HG03175 (cell line): Measurements from ENCODE around the gene STK24.

Experiments
- ATAC-seq: cut with Tn5 transposase; IDR thresholded peaks from one replicate; pipeline ENCODE4 v1.9.1; 2021; ENCODE audit warnings: mild to moderate bottlenecking, moderate library complexity; ENCODE audit not compliant: unreplicated experiment

Gene STK24

GRCh38 chr13:98442391-98443230, 134.3 kb downstream of the STK24 start:
- no peak for ATAC-seq

- ATAC-seq, result no peak
These were observed 135.7 kb downstream of the STK24 start for GRCh38 chr13:98441056-98441676.

GRCh38 chr13:98440390-98441055, 136.4 kb downstream of the STK24 start:
- ATAC-seq, result no peak

GRCh38 chr13:98439896-98440295, 137.0 kb downstream of the STK24 start:
- no peak for ATAC-seq

GRCh38 chr13:98439126-98439828, 137.6 kb downstream of the STK24 start:
- no peak for ATAC-seq

GRCh38 chr13:98438246-98439125, 138.4 kb downstream of the STK24 start:
- ATAC-seq, result no peak

- no peak for ATAC-seq
These were observed 140.5 kb downstream of the STK24 start for GRCh38 chr13:98436233-98436910.

GRCh38 chr13:98435376-98435775, 141.5 kb downstream of the STK24 start:
- no peak for ATAC-seq

GRCh38 chr13:98434060-98434459, 142.8 kb downstream of the STK24 start:
- ATAC-seq, result no peak

GRCh38 chr13:98433654-98434053, 143.3 kb downstream of the STK24 start:
- ATAC-seq, result no peak

GRCh38 chr13:98432638-98433037, 144.3 kb downstream of the STK24 start:
- ATAC-seq, result no peak

GRCh38 chr13:98429977-98430736, 146.8 kb downstream of the STK24 start:
- no peak for ATAC-seq

- ATAC-seq, result no peak
These were observed 147.4 kb downstream of the STK24 start for GRCh38 chr13:98429531-98429930.

- no peak for ATAC-seq
These were observed 147.8 kb downstream of the STK24 start for GRCh38 chr13:98429081-98429480.

- no peak for ATAC-seq
These were observed 148.5 kb downstream of the STK24 start for GRCh38 chr13:98428256-98428966.

GRCh38 chr13:98427331-98427995, 149.4 kb downstream of the STK24 start:
- no peak for ATAC-seq

- ATAC-seq, result no peak
These were observed 153.5 kb downstream of the STK24 start for GRCh38 chr13:98423417-98423816.

- no peak for ATAC-seq
These were observed 154.9 kb downstream of the STK24 start for GRCh38 chr13:98422046-98422445.
